A549 (cell line): Measurements from ENCODE around the gene NEURL2.

Experiments
- EP300 ChIP-seq, 2 experiments: fragments of >200 bp; sonication (Bioruptor Twin); formaldehyde crosslinking; IDR thresholded peaks; 2 replicates in 1 of 2; 3 replicates in 1 of 2; pipeline ENCODE4 v1.6.1; 2016 to 2017
- HMGXB4 ChIP-seq: fragments of 250-450 bp; sonication (Bioruptor Pico); IDR thresholded peaks from 2 replicates; pipeline ENCODE4 v1.5.0; 2021; ENCODE audit warnings: mild to moderate bottlenecking, moderate library complexity, borderline replicate concordance
- RCOR1 ChIP-seq: fragments of 150-350 bp; IDR thresholded peaks from 2 replicates; pipeline ENCODE4 v1.6.1; 2014; ENCODE audit warnings: antibody characterized with exemption, low read length, low read depth
- ZSCAN20 ChIP-seq: fragments of 250-450 bp; sonication (Bioruptor Pico); IDR thresholded peaks from 2 replicates; pipeline ENCODE4 v1.8.0; 2022; ENCODE audit warnings: mild to moderate bottlenecking, moderate library complexity
- TF ChIP-seq, protein P1 (sequence below): fragments of >200 bp; sonication (Bioruptor Twin); formaldehyde crosslinking; IDR thresholded peaks from 3 replicates; pipeline ENCODE4 v1.5.1; 2016

- no peak for TF ChIP-seq RCOR1
- TF ChIP-seq, protein P1, sequence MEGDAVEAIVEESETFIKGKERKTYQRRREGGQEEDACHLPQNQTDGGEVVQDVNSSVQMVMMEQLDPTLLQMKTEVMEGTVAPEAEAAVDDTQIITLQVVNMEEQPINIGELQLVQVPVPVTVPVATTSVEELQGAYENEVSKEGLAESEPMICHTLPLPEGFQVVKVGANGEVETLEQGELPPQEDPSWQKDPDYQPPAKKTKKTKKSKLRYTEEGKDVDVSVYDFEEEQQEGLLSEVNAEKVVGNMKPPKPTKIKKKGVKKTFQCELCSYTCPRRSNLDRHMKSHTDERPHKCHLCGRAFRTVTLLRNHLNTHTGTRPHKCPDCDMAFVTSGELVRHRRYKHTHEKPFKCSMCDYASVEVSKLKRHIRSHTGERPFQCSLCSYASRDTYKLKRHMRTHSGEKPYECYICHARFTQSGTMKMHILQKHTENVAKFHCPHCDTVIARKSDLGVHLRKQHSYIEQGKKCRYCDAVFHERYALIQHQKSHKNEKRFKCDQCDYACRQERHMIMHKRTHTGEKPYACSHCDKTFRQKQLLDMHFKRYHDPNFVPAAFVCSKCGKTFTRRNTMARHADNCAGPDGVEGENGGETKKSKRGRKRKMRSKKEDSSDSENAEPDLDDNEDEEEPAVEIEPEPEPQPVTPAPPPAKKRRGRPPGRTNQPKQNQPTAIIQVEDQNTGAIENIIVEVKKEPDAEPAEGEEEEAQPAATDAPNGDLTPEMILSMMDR = no peak
- no peak for TF ChIP-seq HMGXB4 (CRISPR knock-in tag)
- no peak for TF ChIP-seq ZSCAN20 (CRISPR knock-in tag)
- TF ChIP-seq EP300 (IDR thresholded peaks at IDR 0.05) = no peak
Measured at GRCh38 chr20:45850926-45851325, 40.1 kb downstream of the NEURL2 start.
